HG03196 (cell line): Measurements from ENCODE around the gene FBXW9.
A peak's percentile ranks its signal among the peaks of the same experiment; 100 is the strongest.
"Not testable (repeated sequence)": the region's sequence is repeated elsewhere in the genome, so short reads cannot be mapped to it uniquely, and the experiment has no call there.

Experiments used
- ATAC-seq: cut with Tn5 transposase; IDR thresholded peaks from one replicate; pipeline ENCODE4 v1.9.1; 2021; ENCODE audit not compliant: unreplicated experiment

FBXW9 gene

DNA sequence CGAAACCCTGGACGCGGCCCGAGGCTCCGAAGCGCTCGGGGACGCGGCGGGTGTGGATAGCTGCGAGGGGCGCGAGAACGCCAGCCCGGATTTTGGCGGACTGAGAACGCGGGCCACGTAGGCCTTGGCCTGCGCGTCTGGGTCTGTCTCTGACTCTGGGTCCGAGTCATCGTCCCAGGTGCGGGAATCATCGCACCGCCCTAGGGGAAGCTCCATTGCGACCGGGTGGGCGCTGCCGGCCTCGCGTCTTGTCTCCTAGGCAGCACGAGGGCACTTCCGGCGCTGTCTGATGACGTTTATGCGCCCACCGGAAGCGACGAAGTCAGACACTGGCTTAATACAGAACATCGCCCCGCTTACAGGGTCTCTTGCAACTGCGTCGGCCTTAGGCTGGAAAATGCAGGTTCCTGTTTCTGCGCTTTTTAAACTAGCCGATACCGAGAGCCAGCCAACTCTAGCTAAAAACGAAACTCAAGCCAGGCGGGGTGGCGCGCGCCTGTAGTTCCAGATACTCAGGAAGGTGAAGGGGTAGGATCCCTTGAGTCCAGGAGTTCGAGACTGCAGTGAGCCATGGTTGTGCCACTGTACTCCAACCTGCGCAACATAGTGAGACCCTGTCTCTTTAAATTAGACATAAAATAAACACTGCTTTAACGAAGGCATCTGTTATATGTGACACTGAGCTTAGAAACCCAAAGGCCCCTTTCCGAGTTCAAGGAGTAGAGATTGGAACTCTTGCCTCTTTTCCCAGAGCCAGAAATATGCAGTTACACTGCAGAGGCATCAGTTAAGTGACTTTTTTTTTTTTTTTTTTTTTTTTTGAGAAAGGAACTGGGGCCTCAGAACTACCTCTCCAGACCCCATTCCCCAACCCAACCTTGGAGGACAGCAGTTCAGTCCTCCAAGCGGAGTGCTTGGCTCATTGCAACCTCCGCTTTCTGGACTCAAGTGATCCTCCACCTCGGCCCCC lies at the start of gene FBXW9:
FBXW9 (minus strand) TSS at position 266 of the 970 bp plus-strand sequence; CDS start at position 216, 50 bp downstream.
- peak; percentile 66 for ATAC-seq

- ATAC-seq, result no peak
Measured at GRCh38 chr19:12745166-12745897, 48.9 kb upstream of the FBXW9 start.

GRCh38 chr19:12737835-12738351 lies 41.5 kb upstream of the FBXW9 start:
- ATAC-seq, result no peak

DNA sequence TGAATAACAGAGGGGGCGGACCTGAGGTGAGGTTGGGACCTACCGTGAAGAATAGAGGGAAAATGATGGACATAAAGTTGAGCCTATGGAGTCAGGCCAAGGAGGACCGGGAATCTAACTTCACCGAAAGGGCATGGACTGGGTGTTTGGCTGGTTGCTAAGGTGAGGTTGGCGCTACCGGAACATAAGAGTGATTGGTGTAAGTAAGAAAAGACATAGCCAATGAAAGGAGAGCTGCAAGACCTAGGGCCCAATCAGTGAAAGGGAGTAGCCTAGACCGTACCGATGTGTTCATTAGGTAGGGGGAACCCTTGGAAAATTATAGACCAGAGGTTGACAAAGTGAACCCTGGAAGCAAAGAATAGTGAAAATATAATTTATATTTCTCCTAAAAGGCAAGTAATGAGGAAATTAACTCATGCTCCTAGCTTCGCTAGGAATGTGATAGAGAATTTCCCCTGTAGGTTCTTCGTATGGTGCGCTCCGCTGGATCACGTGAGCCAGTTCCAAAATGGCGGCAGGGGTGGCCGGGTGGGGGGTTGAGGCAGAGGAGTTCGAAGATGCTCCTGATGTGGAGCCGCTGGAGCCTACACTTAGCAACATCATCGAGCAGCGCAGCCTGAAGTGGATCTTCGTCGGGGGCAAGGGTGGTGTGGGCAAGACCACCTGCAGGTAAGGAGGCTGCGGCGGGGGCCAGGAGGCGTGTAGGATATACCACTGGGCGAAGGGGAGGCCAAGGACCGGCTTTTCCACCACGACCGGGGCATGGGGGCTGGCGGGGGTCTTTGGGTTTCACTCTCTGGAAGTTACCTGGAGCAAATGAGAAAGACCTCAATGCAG lies 40.8 kb upstream of the FBXW9 start, which contains the start of gene GET3:
GET3 (plus strand) TSS at position 503 of the 840 bp plus-strand sequence; CDS start at position 512, 9 bp downstream.
- peak; percentile 70 for ATAC-seq

- no peak for ATAC-seq
Measured at GRCh38 chr19:12733369-12734214, 37.2 kb upstream of the FBXW9 start.

GRCh38 chr19:12731337-12731736 lies 34.9 kb upstream of the FBXW9 start:
- ATAC-seq, result no peak

GRCh38 chr19:12730064-12730463 lies 33.6 kb upstream of the FBXW9 start:
- ATAC-seq, result no peak

DNA sequence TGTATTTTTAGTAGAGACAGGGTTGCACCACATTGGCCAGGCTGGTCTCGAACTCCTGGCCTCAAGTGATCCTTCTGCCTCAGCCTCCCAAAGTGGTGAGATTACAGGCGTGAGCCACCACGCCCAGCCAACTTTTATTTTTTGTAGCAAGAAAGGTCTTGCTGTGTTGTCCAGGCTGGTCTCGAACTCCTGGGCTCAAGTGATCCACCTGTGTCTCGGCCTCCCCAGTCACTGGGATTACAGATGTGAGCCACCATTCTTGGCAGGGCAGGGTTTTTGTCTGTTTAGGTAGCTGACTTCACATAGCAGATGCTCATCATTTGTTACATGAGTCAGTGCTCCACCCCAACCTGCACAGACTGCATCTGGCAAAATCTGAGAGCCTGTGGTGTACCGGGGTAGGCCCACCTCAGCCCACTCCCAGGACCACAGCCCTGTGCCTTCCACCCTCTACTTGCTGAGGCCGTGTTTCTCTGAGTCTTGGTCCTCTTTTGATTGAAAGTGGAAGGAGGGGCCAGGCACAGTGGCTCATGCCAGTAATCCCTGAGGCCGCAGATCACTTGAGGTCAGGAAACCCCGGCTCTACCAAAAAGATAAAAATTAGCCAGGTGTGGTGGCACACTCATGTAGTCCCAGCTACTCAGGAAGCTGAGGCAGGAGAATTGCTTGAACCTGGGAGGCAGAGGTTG lies 31.5 kb upstream of the FBXW9 start:
- ATAC-seq, result no peak

DNA sequence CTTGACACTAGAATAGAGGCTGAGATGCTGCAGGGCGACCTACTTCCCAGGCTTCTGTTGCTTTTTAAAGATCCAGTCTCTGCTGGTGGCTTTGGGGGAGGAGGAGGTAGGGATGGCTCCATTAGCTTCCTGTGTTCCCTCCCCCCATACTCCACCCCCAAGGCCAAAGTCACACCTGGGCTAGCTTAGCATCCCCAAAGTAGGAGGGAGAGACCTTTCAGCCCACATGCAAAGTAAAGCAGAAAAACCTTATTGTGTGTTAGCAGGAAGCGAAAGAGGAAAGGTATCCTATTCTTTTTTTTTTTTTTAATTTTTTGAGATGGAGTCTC lies 30.5 kb upstream of the FBXW9 start:
- ATAC-seq, result no peak

DNA sequence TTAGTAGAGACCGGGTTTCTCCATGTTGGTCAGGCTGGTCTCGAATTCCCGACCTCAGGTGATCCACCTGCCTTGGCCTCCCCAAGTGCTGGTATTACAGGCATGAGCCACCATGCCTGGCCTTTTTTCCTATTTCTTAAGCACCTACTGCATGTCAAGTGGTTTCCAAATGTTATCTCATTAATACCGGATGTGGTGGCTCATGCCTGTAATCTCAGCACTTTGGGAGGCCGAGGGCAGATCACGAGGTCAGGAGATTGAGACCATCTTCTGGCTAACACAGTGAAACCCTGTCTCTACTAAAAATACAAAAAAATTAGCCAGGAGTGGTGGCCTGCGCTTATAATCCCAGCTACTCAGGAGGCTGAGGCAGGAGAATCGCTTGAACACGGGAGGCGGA lies 29.2 kb upstream of the FBXW9 start:
- ATAC-seq, result not testable (repeated sequence)

DNA sequence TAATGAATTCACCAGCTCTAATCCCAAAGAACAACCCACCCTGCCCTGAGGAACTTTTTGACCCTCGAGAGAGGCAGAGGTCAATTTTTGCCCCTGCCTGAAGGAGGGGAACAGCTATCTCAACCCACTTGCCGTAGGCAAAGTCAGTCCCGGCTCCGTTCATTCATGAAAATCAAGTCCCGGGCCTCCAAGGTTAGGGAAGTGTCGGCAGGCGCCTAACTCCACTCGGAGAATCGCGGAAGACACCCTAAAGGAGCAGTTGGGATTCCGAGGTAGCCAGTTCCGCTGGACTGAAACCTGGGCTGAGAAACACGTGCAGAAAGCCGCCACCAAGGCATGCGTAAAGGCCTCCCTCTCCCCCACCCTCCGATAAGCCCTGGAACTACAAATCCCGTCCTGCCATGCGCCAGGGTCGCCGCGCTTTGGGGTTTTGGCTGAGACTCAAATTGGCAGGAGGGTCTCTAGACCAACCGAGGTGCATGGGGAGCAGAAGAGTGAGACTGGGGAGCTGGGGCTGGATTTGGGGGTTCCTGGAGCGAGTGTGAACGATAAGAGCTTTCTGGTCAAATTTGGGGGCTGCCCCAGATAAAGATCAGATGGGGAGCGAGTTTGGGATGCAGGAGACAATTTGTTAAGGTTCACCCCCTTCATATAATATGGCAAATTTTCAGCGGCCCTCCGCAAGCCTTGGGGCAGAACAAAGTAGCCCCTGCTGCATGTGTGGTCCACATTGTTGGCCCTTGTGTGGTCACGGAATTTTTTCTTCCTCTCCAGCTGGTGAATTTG lies 27.4 kb upstream of the FBXW9 start, which contains the start of gene TNPO2:
TNPO2 (minus strand) TSS at position 292 of the 786 bp plus-strand sequence. CDS start 2,955 bp downstream, outside the sequence.
- ATAC-seq, result no peak

DNA sequence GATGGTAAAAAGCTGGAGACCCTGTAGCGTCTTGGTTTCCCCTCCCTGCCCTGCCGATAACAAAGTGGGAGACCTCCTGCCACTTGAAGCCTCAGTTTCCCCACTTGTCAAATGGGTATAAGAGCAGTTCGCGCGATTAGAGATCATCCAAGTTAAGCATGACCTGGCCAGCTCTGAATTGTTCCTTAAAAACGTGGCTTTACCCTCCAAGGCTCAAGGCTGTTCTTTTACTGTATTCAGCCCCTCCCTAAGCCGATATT lies 26.9 kb upstream of the FBXW9 start:
- ATAC-seq, result no peak

GRCh38 chr19:12722566-12723380 lies 26.3 kb upstream of the FBXW9 start:
- ATAC-seq, result peak; percentile 80

DNA sequence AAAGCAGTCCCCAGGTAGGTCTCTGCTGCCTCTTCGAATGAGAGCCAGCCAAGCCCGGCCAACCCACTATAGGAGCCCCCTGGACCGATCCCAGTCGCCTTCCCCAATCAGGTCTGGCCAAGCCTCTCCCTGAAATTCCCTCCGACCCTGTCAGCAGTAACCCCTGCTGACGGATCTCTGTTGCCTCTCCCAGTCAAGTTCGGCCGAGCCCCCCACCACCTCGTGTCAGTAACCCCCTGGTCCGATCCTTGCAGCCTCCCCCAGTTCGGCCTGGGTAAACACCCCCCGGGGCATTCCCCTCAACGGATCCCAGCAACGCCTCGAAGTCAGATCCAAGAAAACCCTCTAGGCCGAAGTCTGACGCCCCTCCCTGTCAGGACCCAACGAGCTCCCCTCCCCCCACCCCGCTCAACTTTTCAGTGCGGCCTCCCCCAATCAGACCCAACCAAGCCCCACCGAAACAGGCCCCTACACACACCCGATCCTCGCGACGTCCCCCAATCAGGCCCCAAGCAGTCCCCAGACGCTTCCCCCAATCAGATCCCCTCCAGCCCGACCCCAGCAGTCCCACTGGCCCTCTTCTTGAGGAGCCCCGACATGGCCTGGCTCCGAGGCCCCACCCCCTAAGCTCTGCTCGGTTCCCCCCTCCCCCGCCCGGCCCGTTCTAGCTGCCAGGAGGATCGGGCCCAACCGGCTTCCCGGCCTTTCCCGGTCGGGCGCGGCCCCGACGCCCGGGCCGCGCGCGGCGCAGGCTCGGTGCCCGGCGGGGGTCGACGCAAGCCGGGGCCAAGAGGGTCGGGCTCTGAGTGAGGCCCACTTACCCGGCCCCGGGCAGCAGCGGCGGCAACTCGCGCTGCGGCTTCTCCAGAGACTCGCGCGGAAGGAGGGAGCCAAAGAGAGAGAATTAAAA lies 25.5 kb upstream of the FBXW9 start:
- peak; percentile 15 for ATAC-seq

GRCh38 chr19:12720851-12721655 lies 24.6 kb upstream of the FBXW9 start:
- no peak for ATAC-seq

- ATAC-seq, result no peak
Measured at GRCh38 chr19:12720296-12720695, 23.9 kb upstream of the FBXW9 start.
